Ectodermal cell (in vitro differentiated cells): ENCODE measurements around the gene STAT5B.
"Not testable (repeated sequence)": the region's sequence is repeated elsewhere in the genome, so short reads cannot be mapped to it uniquely, and the experiment has no call there.

ENCODE experiments used
- H3K27ac ChIP-seq: 2 replicates; pipeline ENCODE4 v1.7.0; 2013; ENCODE audit warnings: mild to moderate bottlenecking, low read depth, low read length; ENCODE audit not compliant: insufficient read depth, poor library complexity, severe bottlenecking
- H3K27me3 ChIP-seq: 2 replicates; pipeline ENCODE4 v1.7.0; 2013; ENCODE audit warnings: mild to moderate bottlenecking, low read length; ENCODE audit not compliant: insufficient read depth, control insufficient read depth, poor library complexity, severe bottlenecking
- H3K36me3 ChIP-seq: one replicate; pipeline ENCODE4 v1.7.0; 2013; ENCODE audit warnings: low read length; ENCODE audit not compliant: control insufficient read depth, insufficient read depth
- H3K4me1 ChIP-seq: one replicate; pipeline ENCODE4 v1.7.0; 2013; ENCODE audit warnings: low read length; ENCODE audit not compliant: control insufficient read depth, insufficient read depth
- H3K4me3 ChIP-seq: 2 replicates; pipeline ENCODE4 v1.7.0; 2013; ENCODE audit warnings: low read depth, low read length, control low read depth; ENCODE audit not compliant: insufficient read depth
- H3K9me3 ChIP-seq: 2 replicates; pipeline ENCODE4 v1.7.0; 2013; ENCODE audit warnings: mild to moderate bottlenecking, low read length, moderate library complexity; ENCODE audit not compliant: control insufficient read depth
- WGBS, 2 experiments: methylation state at CpG; one replicate each; pipeline ENCODE4 v1.1.7; 2013; ENCODE audit warnings: missing lambda C conversion rate in 2 of 2; 5-methylcytosine and 5-hydroxymethylcytosine counted together

Gene STAT5B

GRCh38 chr17:42188749-42189650, 87.2 kb downstream of the STAT5B start:
- Histone ChIP-seq H3K4me3 (no peak overlapping the region), H3K9me3 (no peaks in the 10 kb centered on the region), H3K27me3 (peaks cover 20% of the 10 kb centered on the region), H3K27ac (no peak overlapping the region), H3K36me3 (no peaks in the 10 kb centered on the region), H3K4me1 (peaks cover 19% of the 10 kb centered on the region)
- WGBS, 2 experiments = 92 to 94% methylated on average over 19 of the region's 19 CpGs

GRCh38 chr17:42187833-42188232, 88.4 kb downstream of the STAT5B start:
- H3K27me3 ChIP-seq = peaks cover 31% of the 10 kb centered on the region
- no peaks in the 10 kb centered on the region for H3K9me3 ChIP-seq
- no peak overlapping the region for H3K27ac ChIP-seq
- no peaks in the 10 kb centered on the region for H3K36me3 ChIP-seq
- WGBS, 2 experiments = 91 to 92% methylated on average over 2 of the region's 2 CpGs
- H3K4me3 ChIP-seq = no peak overlapping the region
- H3K4me1 ChIP-seq = peaks cover 14% of the 10 kb centered on the region

DNA sequence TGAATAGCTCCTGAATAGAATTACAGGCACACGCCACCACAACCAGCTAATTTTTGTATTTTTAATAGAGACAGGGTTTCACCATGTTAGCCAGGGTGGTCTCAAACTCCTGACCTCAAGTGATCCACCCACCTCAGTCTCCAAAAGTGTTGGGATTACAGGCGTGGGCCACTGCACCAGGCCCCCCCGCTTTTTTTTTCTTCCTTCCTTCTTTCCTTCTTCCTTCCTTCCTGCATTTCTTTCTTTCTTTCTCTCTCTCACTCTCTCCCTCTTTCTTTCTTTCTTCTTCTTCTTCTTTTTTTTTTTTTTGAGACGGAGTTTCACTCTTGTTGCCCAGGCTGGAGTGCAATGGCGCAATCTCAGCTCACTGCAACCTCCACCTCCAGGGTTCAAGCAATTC, 90.0 kb downstream of the STAT5B start:
- H3K36me3 ChIP-seq, H3K27ac ChIP-seq, H3K9me3 ChIP-seq, H3K4me3 ChIP-seq: not testable (repeated sequence)
- 89% methylated on average over 5 of the region's 5 CpGs for WGBS, 2 experiments
- peaks cover 48% of the 10 kb centered on the region for H3K27me3 ChIP-seq
- H3K4me1 ChIP-seq = peaks cover 14% of the 10 kb centered on the region

DNA sequence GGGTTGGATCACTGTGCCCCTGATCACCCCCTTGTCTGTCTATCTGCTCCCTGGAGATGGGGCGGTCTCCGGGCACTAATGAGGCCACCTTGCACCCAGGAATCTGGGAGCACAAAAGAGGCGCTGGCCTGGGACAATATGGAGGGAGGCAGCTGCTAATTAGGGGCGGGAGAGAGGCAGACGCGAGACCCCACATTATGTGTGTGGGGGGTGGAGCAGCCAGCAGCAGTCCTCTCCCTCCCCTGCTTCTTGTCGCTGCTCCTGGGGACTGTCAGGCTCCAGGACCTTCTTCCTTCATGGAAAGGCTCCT, 90.6 kb downstream of the STAT5B start:
- WGBS, 2 experiments = 50 to 55% methylated on average over 7 of the region's 7 CpGs
- Histone ChIP-seq H3K9me3 (no peaks in the 10 kb centered on the region), H3K36me3 (no peaks in the 10 kb centered on the region), H3K4me3 (no peak overlapping the region), H3K4me1 (peaks cover 15% of the 10 kb centered on the region), H3K27ac (no peak overlapping the region), H3K27me3 (peaks cover 54% of the 10 kb centered on the region)

DNA sequence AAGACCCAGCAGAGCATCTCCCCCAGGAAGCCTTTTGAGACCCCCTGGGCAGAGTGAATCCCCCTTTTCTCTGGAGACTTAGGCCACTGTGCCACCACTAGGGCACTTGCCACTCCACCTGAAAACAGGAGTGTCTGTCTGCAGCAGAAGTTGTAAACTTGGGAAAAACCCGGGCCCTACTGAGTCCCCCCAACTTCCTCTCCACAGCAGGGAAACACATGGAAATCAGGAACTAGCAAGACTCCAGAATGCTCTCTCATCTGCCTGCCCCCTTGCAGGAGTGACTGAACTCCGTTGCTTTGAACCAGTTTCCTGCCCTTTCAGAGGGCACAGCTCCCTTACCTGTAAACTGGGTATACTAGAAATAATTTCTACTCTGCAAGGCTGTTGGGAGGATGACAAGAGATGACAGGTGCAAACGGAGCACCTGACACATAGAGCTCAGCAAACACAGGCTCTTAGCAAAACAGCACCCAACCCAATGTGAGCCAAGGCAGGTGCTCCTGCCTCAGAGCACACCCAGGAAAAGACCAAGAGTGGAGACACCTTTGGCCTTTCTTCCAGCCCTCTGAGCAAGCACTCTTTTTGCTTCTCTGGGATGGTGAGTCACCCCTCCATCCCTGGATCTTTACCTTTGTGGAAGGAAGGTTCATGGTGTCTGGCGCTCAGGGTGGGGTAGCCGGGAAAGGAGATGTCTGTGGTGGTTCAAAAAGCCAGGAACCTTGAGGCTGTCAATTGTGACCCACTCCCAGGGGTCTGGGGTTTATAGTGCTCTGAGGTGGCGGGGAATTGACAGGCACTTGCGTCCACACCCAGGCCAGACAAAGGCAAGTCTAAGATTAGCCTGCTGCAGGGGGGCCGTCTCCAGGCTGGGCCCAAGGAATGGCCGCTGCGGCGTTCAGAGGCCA, 91.2 kb downstream of the STAT5B start, which contains the start of gene HCRT:
TSS of gene HCRT (minus strand) at position 740 of the 908 bp plus-strand sequence. CDS start at position 653, 87 bp downstream.
- H3K9me3 ChIP-seq = no peaks in the 10 kb centered on the region
- 69 to 71% methylated on average over 11 of the region's 11 CpGs for WGBS, 2 experiments
- peaks cover 59% of the 10 kb centered on the region for H3K27me3 ChIP-seq
- H3K4me3 ChIP-seq = no peak within 1 kb of the TSS
- no peak within 1 kb of the TSS for H3K27ac ChIP-seq
- H3K36me3 ChIP-seq = no peaks in the 10 kb centered on the region
- peaks cover 19% of the 10 kb centered on the region for H3K4me1 ChIP-seq

GRCh38 chr17:42183741-42184711, 92.2 kb downstream of the STAT5B start:
- WGBS, 2 experiments = 14 to 15% methylated on average over 83 of the region's 83 CpGs
- peak overlapping the region; percentile 42 for H3K4me3 ChIP-seq
- no peaks in the 10 kb centered on the region for H3K9me3 ChIP-seq
- no peaks in the 10 kb centered on the region for H3K36me3 ChIP-seq
- no peak overlapping the region for H3K27ac ChIP-seq
- H3K27me3 ChIP-seq = peaks cover 68% of the 10 kb centered on the region
- H3K4me1 ChIP-seq = peaks cover 19% of the 10 kb centered on the region

DNA sequence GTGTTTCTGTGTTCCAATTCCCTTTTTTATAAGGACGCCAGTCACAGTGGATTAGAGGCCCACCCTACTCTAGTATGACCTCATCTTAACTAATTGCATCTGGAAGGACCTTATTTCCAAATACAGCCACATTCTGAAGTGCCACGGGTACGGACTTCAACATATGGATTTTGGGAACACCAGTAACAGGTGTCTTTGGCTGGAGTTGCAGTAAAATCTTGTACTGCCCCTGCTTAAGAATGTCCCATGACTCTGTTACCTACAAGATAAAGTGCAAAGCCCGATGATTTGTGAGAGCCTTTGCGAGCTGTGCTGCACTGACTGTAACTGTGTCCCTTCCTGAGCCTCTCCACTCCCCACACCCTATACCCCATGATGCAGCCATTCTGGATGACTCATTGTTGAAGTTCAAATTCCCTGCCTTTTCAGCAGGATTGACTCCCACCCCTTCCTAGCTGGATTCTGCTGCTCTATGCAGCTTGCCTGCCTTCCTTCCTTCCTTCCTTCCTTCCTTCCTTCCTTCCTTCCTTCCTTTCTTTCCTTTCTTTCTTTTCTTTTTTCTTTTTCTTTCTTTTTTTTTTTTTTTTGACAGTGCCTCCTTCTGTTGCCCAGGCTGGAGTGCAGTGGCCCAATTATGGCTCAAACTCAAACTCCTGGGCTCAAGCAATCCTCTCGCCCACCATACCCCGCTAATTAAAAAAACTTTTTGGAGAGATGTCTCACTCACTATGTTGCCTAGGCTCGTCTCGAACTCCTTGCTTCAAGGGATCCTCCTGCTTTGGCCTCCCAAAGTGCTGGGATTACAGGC, 93.1 kb downstream of the STAT5B start:
- Histone ChIP-seq H3K36me3 (no peaks in the 10 kb centered on the region), H3K4me3 (peak overlapping the region; percentile 42), H3K9me3 (no peaks in the 10 kb centered on the region), H3K27me3 (peaks cover 77% of the 10 kb centered on the region), H3K4me1 (peaks cover 19% of the 10 kb centered on the region), H3K27ac (no peak overlapping the region)
- 74% methylated on average over 9 of the region's 9 CpGs for WGBS, 2 experiments

DNA sequence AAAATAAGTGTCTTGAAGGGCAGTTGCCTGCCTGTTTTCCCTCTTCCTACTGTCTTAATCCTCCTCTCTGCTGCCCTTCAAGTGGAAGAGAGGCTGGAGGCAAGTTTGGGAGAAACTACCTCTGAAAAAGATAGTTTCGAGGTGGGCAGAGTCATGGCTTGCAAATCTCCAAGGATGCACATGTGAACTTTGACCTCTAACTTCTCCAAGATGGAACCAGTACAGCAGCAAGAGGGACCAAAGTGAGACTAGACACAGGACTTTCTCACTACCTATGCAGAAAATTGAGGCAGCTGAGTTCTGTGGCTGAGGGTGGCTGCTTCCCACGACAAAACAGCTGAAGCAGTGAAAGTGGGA, 94.4 kb downstream of the STAT5B start:
- Histone ChIP-seq H3K4me1 (peaks cover 19% of the 10 kb centered on the region), H3K27ac (no peak overlapping the region), H3K9me3 (no peaks in the 10 kb centered on the region), H3K36me3 (no peaks in the 10 kb centered on the region), H3K27me3 (peaks cover 78% of the 10 kb centered on the region), H3K4me3 (no peak overlapping the region)
- WGBS, 2 experiments = 80 to 90% methylated on average over 2 of the region's 2 CpGs
